MCF 10A (cell line): ENCODE data around the gene SLC30A4. TPM values are rescaled to one million over a fixed set of nuclear protein-coding genes. Genes with fewer than 3 reads are reported as not detected.
"Not testable (repeated sequence)": the region's sequence is repeated elsewhere in the genome, so short reads cannot be mapped to it uniquely, and the experiment has no call there.

ENCODE experiments used
- BruUV-seq: library from RNA; stranded (reverse); fragments of 400-500 nt; replicated peaks from 2 replicates; lab custom pipeline; 2021; lab: Mats Ljungman, UMichigan
- CTCF ChIA-PET: fragments of 300-600 bp; sonication (Branson Sonifier 250); formaldehyde crosslinking; extraction: SDS; loops from one replicate; lab custom pipeline; 2021; ENCODE audit warnings: antibody characterized with exemption, inconsistent platforms; lab: Yijun Ruan, JAX
- POLR2A ChIA-PET: fragments of 300-600, 350-650 bp; sonication (Branson Sonifier 250); formaldehyde crosslinking; extraction: SDS; loops from one replicate; lab custom pipeline; 2020; ENCODE audit warnings: antibody characterized with exemption, inconsistent platforms; lab: Yijun Ruan, JAX
- DNase-seq: peaks from one replicate; pipeline ENCODE4 v3.0.0-alpha.2; 2018; ENCODE audit not compliant: unreplicated experiment
- H3K27ac Mint-ChIP-seq: one replicate; pipeline ENCODE4 v1.8.0; 2022; ENCODE audit warnings: mild to moderate bottlenecking, low read depth, mixed read lengths; ENCODE audit not compliant: unreplicated experiment
- H3K27me3 Mint-ChIP-seq: one replicate; pipeline ENCODE4 v1.8.0; 2022; ENCODE audit warnings: mixed read lengths; ENCODE audit not compliant: insufficient read depth, unreplicated experiment
- H3K36me3 Mint-ChIP-seq: one replicate; pipeline ENCODE4 v1.8.0; 2022; ENCODE audit warnings: mild to moderate bottlenecking, moderate library complexity, mixed read lengths; ENCODE audit not compliant: insufficient read depth, unreplicated experiment
- H3K4me1 Mint-ChIP-seq: one replicate; pipeline ENCODE4 v1.8.0; 2022; ENCODE audit warnings: mixed read lengths; ENCODE audit not compliant: insufficient read depth, unreplicated experiment
- H3K4me3 Mint-ChIP-seq: one replicate; pipeline ENCODE4 v1.8.0; 2022; ENCODE audit warnings: mild to moderate bottlenecking, moderate library complexity, mixed read lengths; ENCODE audit not compliant: unreplicated experiment
- H3K9me3 Mint-ChIP-seq: one replicate; pipeline ENCODE4 v1.8.0; 2022; ENCODE audit warnings: mixed read lengths; ENCODE audit not compliant: unreplicated experiment
- intact Hi-C: fragments of 100-400 bp; cut with micrococcal nuclease; formaldehyde crosslinking; loops from 2 replicates; pipeline ENCODE4 v1.14.1; 2022
- total RNA-seq: library from RNA; stranded (reverse); gene quantifications from 2 replicates; pipeline ENCODE4 v1.2.3, GENCODE V29; 2022
- TF ChIP-seq, protein P1 (sequence below): fragments of 200-600 bp; IDR thresholded peaks from one replicate; pipeline ENCODE4 v1.8.0; 2022; ENCODE audit warnings: antibody characterized with exemption, mild to moderate bottlenecking; ENCODE audit not compliant: unreplicated experiment

The SLC30A4 gene
- total RNA-seq, 1 experiment from 2014 or later: 3.4 TPM

DNA sequence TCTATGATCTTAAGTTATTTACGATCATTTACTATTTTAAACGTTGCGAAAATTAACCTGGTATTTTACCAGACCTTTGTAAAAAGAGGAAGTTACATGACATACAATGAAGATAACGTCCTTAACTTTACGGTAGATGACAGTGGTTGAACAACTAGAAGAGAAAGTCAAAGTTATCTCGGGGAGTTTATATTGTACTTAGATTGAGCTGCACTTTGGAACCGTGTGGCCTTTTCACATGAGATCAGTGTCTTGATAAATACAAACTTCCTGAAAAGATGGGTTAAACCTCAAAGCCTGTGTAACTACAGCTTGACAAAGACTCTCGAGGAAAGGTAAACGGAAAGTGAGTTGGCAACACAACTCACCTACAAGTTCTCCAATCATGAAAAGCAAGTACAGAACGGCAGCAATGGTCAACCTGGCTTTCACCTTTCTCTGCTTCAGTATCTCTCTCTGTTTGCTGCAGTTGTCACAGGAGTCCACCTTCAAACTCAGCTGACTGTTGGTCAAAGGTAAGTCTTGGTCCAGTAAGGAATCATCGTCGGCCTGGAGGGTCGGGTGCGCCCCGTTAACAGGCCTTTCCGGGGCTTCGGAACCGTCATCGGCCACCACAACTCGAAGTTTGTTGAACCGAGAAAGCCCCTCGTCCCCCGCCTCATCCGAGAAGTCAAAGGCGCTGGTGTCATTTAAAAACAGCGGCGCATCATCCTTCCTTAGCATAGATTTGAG is 793 bp downstream of the SLC30A4 start:
- TF ChIP-seq, protein P1, sequence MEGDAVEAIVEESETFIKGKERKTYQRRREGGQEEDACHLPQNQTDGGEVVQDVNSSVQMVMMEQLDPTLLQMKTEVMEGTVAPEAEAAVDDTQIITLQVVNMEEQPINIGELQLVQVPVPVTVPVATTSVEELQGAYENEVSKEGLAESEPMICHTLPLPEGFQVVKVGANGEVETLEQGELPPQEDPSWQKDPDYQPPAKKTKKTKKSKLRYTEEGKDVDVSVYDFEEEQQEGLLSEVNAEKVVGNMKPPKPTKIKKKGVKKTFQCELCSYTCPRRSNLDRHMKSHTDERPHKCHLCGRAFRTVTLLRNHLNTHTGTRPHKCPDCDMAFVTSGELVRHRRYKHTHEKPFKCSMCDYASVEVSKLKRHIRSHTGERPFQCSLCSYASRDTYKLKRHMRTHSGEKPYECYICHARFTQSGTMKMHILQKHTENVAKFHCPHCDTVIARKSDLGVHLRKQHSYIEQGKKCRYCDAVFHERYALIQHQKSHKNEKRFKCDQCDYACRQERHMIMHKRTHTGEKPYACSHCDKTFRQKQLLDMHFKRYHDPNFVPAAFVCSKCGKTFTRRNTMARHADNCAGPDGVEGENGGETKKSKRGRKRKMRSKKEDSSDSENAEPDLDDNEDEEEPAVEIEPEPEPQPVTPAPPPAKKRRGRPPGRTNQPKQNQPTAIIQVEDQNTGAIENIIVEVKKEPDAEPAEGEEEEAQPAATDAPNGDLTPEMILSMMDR: no peak
- TSS peak; percentile 48 for BruUV-seq
- intact Hi-C loops: loop anchor here (1.0 to 2.0 kb wide), 3 partner anchors 63 to 90 kb away; partner anchors contain the start of gene BLOC1S6
- H3K27me3 Mint-ChIP-seq: no peaks in the 10 kb centered on the region
- no peaks in the 10 kb centered on the region for H3K36me3 Mint-ChIP-seq
- DNase-seq: peak; percentile 11
- peak overlapping the region; percentile 89 for H3K4me3 Mint-ChIP-seq
- peak overlapping the region; percentile 19 for H3K27ac Mint-ChIP-seq
- H3K4me1 Mint-ChIP-seq: peaks cover 15% of the 10 kb centered on the region
- no peaks in the 10 kb centered on the region for H3K9me3 Mint-ChIP-seq
- POLR2A ChIA-PET: interaction anchor here (0.6 to 1.3 kb wide), 6 partner anchors 13 to 1314 kb away, joined by 3 to 18 read pairs (median 3); partner anchors contain the start of gene BLOC1S6
- CTCF ChIA-PET: interaction anchor here (0.6 to 1.3 kb wide), 7 partner anchors 65 to 112 kb away, joined by 3 to 6 read pairs (median 3); partner anchors contain the start of gene BLOC1S6

DNA sequence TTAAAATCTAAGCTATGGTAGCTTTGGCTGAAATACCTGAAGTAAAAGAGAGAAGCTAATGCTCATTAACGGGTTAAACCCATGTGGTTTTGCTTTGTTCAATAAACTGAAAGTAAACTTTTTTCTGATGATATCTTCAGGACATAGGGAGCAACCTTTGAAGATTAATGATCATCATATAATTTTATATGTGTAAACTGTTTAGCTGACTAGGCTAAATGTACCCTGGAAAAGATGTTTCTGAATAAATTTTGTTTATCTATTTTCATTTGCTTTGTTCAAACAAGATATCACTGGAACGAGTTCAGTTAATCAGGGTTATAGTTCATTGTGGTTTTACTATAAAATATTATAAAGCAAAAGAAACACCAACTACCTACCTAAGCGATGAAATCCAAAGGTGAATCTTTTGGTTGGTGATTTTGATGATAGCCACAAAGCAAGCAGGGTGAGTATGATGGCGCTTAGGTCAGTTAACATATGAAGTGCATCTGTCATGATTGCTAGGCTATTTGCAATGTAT is 11.7 kb downstream of the SLC30A4 start:
- peaks cover 10% of the 10 kb centered on the region for H3K36me3 Mint-ChIP-seq
- BruUV-seq: no TSS peak
- no peak overlapping the region for H3K27ac Mint-ChIP-seq
- TF ChIP-seq, protein P1: no peak
- ChIA-PET CTCF (no interaction called here), POLR2A (interaction anchor here (0.7 kb wide), 1 partner anchor 49 kb away, joined by 3 read pairs; no protein-coding TSS in a partner anchor)
- no peaks in the 10 kb centered on the region for H3K9me3 Mint-ChIP-seq
- no peak overlapping the region for H3K4me3 Mint-ChIP-seq
- H3K4me1 Mint-ChIP-seq: no peaks in the 10 kb centered on the region
- no peak for DNase-seq
- no peaks in the 10 kb centered on the region for H3K27me3 Mint-ChIP-seq
- intact Hi-C loops: no loop called here

DNA sequence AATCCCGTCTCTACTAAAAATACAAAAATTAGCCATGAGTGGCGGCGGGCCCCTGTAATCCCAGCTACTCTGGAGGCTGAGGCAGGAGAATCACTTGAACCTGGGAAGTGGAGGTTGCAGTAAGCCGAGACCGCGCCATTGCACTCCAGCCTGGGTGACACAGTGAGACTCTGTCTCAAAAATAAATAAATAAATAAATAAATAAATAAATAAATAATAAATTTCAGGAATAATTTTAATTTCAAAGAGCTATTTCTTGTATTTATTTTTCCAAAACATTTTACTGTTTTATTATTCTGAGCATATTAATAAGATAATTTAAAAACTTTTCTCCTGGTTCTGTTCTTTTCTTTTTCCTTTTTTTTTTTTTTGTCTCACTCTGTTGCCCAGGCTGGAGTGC is 15.4 kb downstream of the SLC30A4 start:
- CTCF ChIA-PET: interaction anchor here (0.7 kb wide), 1 partner anchor 50 kb away, joined by 3 read pairs; no protein-coding TSS in a partner anchor
- H3K27ac Mint-ChIP-seq, BruUV-seq, H3K9me3 Mint-ChIP-seq, H3K4me1 Mint-ChIP-seq, DNase-seq, H3K4me3 Mint-ChIP-seq, H3K27me3 Mint-ChIP-seq, intact Hi-C loops: not testable (repeated sequence)
- H3K36me3 Mint-ChIP-seq: peaks cover 10% of the 10 kb centered on the region
- POLR2A ChIA-PET: interaction anchor here (1.3 kb wide), 1 partner anchor 81 kb away, joined by 4 read pairs; no protein-coding TSS in a partner anchor

DNA sequence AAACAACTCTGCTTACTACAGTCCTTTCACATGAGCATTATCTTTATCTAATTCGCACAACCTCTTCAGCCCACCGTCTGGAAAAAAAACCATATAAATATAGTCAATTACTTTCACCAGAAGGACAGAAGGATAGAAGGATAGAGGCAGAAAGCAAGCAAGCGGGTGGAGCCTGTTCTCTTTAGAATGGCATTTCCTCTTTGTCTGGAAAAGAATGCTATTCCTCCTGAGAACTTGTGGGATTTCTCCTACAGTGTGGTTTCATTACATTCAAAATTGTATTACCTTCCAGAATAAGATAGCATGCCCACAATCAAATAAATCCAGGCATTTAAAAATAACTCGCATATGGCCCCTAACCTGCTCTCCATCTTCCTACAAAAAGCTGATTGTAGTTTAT is 23.1 kb downstream of the SLC30A4 start:
- no peaks in the 10 kb centered on the region for H3K9me3 Mint-ChIP-seq
- no peaks in the 10 kb centered on the region for H3K27me3 Mint-ChIP-seq
- POLR2A ChIA-PET: interaction anchor here (0.6 to 1.0 kb wide), 2 partner anchors 42 to 112 kb away, joined by 4 read pairs; no protein-coding TSS in a partner anchor
- TF ChIP-seq, protein P1: no peak
- H3K4me1 Mint-ChIP-seq: peaks cover 7% of the 10 kb centered on the region
- BruUV-seq: no TSS peak
- no peak for DNase-seq
- H3K27ac Mint-ChIP-seq: no peak overlapping the region
- intact Hi-C loops: no loop called here
- no peak overlapping the region for H3K4me3 Mint-ChIP-seq
- CTCF ChIA-PET: no interaction called here
- peaks cover 6% of the 10 kb centered on the region for H3K36me3 Mint-ChIP-seq
